Stimulated activated CD8-positive, alpha-beta memory T cell treated with anti-CD3 and anti-CD28 coated beads, Interleukin-2, amount 100 ng/mL, for 1 hour (primary cell): Measurements from ENCODE around the gene ARL6IP5.

Experiments
- DNase-seq, 2 donors: peaks; one replicate each; pipeline ENCODE4 v3.0.0-alpha.2; 2020; ENCODE audit warnings: low read depth in 2 of 2

The ARL6IP5 gene

DNA sequence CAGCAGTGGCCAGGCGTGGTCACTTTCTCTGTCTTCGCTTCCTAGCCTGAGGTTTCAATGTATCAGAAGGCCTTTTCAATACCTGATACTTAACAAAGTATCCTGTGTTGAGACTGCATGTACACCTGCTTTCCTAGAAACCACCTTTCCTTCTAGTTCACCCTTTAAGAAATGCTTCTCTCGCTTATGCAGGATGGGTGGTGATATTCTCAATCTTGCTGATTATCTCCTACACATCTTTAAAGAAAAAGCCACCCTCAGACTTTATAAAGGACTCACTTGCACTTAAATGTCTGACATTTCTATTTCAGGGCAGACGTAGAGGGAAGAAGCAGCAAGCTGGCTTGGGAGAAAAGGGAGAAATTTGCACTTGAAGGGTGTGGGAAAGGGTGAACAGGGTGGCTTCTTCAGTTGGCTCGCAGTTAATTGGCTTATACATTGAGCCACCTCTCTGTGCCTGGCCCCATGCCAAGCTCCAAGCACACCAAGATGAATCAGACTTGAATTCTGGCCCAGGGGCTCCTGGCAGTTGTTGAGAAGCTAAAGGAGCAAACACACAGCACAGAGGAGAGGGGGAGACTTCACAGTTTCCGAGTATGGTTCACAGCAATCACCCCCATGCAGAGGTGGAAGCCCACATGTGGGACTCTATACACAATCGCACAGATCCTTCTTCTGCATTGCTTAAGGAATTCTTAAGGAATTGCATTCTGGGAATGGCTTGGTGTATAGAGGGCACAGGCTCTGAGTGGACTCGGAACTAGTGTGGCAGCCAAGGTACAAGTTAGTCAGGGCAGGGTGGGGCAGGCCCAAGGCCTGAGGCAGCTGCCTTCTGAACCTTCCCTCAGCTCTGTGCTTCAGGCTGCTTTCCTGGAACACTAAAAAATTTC, 1.3 kb downstream of the ARL6IP5 start:
- peak; percentile 44 to 64 for DNase-seq

DNA sequence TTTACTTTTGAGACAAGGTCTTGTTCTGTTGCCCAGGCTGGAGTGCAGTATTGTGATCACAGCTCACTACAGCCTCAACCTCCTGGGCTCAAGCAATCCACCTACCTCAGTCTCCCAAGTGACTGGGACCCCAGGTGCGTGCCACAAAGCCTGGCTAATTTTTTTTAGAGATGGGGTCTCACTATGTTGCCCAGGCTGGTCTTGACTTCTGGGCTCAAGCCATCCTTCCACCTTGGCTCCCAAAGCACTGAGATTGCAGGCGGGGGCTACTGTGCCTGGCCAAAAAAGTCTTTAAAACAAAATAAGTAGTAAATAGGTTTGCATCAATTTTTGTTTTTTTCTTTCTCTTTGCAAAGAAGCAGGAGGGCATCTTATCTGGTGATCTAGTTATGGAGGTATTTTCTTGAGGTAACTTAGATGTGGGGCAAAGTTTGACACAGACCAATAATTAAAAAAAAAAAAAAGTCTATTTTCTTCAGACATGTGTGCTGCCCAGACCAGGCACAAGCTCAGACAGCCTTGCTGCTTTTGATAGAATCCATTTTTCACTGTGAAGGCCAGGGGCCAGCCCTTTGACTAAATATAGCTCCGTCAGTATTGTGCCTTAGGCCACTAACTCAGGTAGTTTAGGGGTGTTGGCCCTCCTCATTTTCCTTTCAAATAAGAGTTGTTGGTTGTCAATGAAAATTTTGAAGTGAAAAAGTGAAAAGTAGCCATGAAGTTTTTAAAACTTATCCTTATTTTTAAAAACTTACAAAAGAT, 2.5 kb downstream of the ARL6IP5 start:
- DNase-seq: no peak

DNA sequence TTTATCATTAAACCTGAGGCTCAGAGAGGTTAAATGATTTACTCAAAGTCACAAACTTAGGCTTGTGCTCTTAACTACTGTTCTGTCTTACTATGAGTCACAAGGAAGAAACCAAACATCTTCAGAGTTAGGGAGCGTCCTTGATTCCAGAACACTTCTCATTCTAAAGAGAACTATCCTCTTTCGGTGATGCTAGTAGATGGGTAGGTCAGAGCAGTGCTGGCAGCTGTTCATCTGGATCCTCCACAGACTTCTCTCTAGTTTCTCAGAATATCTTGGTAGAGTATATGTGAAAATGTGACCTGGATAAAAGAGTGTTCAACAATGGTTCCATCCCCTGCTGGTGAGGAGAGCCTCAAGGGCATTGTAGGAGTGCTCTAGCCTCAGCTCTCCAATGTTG, 3.3 kb downstream of the ARL6IP5 start:
- no peak for DNase-seq

DNA sequence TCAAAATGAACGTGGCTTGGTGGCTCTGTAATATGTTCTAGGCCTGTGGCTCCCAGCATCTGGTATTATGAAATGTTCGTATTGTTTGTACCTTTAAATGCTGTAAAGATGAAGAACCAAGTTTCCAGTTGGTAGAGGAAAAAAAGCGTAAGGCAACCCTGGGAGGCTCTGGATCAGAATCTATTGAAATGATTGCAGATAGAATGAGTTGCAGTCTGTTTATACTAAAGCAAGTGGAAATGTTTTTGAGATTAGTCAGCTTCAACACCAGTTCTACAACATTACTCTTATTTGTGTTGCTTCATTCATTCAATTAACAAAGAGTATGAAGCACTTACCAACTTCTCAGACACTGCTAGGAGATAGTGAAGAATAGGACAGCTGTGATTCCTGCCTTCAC, 5.3 kb downstream of the ARL6IP5 start:
- no peak for DNase-seq

DNA sequence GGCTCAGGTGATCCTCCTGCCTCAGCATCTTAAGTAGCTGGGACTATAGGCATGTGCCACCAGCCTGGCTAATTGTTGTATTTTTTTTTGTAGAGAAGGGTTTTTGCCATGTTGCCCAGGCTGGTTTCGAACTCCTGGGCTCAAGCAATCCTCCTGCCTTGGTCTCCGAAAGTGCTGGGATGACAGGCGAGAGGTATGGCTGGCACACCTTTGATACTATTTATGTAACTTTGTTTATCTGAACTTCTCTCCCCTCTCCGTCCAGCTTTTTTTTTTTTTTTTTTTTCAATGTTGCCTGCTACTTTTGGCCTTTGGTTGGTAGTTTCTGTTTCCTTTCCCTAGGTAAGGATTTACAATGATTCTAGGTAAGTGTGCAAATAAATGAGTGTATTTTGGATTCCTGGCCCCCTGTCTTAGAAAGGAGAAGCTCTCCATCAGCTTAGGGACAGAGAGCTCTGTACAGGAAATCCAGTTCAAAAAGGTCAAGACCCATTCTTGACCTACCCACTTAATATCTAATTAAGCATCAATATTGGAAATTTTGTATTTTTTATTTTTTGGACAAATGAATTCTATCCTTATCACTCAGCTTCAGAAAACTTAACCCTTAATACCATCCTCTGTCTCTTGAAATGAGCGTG, 6.8 kb downstream of the ARL6IP5 start:
- no peak for DNase-seq

DNA sequence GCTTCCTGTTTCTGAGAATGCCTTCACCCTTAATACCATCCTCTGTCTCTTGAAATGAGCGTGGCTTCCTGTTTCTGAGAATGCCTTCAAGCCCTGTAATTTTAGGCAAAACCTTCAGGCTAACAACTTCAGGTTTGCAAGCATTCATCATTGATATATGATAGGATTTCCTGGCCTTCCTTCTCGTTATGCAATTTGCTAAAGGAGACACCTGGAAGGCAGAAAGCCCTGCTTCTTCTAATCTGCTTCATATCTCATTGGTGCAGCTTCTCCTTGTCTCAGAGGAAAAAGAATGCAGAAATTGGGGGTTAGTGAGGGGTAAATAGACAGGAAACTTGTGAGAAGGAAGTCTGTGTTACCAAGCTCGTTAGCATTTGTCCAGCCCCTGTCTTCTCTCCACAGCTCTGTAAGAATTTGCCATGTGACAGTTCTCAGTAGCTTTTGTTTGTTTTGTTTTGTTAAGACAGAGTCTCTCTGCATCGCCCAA, 7.3 kb downstream of the ARL6IP5 start:
- DNase-seq: no peak

DNA sequence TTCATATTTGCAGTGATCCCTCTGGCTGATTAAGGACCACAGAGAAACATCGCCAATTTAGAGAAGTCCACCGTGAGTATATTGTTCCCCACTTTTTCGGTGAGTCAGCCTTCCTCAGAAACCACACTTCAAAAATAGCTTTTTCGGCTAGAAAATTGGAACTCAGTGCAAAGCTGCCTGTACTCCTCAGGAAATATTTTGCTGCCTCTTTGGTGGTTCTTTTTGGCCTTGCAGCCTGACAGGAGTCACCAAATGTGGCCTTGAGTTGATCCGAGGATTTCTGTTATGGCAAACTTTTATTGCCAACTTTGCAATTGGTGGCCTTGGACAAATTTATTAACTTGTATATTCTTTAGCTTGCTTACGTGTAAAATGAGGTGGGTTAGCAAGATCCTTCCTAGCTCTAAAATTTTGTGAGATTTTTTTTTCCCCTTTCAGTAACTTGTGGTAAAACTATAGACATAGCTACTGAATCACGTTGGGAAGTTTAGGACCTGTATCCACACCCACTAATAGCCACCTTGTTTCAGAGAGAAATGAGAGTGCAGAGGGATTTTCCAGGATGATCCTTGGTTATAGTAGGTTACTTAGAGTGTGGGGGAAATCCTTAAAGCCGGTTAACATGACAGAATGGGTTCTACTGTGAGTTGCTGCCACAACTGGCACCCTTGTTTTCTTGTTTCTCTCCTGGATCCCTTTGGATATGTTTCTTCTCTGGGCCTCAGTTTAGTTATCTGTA, 9.9 kb downstream of the ARL6IP5 start:
- no peak for DNase-seq

DNA sequence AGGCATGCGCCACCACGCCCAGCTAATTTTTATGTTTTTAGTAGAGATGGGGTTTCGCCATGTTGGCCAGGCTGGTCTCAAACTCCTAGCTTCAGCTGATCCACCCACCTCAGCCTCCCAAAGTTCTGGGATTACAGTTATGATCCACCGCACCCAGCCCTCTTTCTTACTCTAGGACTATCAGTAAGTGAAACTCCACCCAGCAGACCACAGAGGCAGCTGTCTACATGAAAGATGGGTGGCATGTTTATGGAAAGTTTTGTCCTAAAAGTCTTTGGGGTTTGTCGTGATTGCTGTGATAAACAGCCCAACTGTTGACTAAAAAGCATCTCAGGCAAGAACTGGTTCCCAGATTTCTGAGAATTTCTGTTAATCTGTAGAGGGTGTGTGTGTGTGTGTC, 10.9 kb downstream of the ARL6IP5 start:
- no peak for DNase-seq

DNA sequence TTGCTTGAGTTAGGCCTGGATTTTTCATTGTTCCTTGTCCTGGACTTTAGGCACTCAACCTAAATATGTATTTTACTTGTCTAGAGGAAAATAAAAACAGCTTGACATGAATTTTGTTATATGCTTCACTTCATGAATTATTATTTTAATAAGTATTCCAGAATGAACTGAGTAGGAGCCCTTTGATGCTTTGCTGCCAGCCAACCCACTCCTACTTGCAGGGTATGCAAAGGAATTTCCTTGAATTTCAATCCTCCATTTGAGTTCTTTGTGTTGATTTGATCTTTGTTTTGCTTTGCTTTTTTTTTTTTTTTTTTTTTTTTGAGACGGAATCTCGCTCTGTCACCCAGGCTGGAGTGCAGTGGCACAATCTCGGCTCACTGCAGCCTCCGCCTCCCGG, 11.6 kb downstream of the ARL6IP5 start:
- no peak for DNase-seq

DNA sequence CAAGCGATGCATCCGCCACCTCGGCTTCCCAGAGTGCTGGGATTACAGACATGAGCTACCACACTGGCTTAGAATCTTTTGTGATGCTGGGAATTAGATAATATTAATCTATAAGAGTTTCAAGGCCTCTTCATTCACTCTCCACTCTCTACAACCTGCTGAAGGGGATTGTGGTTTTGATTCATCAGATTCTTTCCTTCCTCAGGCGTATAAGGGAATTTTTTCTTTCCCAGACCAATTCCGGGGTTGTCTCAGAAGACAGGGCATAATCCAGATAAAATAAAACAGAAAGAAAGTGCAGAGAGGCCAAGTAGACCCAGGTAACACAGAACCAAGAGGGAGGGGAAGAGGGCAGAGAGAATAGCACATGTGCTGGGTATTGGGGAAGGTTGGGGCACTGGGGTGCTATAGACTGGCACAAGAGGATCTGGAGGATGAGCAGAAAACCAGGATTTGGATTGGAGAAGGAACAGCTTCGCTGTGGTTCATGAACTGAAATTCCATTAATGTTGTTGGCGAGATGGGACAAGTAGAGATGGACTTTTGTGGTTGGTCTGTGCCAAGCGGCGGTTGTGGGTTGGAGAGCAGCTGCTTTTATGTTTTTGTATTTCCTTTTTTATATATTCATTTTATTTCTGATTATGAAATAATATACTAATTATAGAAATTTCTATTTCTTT, 12.8 kb downstream of the ARL6IP5 start:
- no peak for DNase-seq

DNA sequence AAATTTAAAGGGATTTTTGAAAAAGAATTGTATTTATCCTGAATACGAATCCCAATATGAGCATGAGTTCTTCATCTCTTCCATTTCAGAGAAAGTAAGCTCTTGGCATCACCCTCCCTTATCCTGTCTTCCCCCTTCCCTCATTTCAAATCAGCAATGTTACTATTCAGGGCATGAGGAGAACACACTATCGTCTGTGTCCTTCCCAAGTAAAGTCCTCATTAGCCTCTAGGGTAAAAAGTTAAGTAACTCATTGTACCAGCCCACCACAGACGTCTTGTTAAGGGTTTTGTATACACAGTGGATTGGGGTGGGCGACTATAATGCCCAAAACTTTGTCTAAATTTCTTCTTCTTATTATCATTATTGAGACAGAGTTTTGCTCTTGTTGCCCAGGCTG, 14.8 kb downstream of the ARL6IP5 start:
- DNase-seq: no peak

DNA sequence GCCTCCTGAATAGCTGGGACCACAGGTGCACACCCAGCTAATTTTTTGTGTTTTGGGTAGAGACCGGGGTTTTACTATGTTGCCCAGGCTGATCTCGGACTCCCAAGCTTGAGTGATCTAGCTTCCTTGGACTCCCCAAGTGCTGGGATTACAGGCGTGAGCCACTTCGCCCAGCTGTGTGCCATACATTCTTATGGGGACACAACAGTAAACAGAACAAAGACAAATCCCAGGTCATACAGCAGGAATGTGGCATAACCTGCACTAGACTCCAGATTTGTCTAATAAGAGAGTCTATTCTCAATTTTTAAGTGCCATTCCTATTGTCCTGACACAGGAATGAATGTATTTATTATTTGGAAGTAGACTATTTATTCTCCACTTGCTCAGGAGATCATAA, 17.6 kb downstream of the ARL6IP5 start:
- DNase-seq: no peak

DNA sequence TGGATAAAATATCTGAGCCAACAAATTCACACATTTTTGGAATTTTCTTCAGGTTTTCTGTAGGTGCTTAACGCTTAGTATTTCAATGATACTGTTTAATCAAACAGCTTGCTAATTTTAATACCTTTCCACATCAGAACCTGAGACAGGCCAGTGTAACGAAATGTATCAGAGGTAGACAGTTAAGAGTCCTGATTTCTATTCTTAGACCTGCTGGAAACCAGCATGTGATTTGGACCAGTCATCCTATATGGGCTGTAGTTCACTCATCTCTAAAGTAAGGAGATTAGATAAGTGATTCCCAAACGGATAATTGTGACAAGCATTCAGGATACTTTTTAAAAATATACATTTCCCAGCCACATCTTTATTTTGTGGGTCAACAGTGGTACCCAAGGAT, 18.4 kb downstream of the ARL6IP5 start:
- no peak for DNase-seq

DNA sequence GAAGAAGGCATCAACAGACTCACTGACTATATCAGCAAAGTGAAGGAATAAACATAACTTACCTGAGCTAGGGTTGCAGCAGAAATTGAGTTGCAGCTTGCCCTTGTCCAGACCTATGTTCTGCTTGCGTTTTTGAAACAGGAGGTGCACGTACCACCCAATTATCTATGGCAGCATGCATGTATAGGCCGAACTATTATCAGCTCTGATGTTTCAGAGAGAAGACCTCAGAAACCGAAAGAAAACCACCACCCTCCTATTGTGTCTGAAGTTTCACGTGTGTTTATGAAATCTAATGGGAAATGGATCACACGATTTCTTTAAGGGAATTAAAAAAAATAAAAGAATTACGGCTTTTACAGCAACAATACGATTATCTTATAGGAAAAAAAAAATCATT, 19.8 kb downstream of the ARL6IP5 start:
- no peak for DNase-seq

DNA sequence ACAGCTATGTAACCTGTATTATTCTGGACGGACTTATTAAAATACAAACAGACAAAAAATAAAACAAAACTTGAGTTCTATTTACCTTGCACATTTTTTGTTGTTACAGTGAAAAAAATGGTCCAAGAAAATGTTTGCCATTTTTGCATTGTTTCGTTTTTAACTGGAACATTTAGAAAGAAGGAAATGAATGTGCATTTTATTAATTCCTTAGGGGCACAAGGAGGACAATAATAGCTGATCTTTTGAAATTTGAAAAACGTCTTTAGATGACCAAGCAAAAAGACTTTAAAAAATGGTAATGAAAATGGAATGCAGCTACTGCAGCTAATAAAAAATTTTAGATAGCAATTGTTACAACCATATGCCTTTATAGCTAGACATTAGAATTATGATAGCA, 20.6 kb downstream of the ARL6IP5 start:
- no peak for DNase-seq

DNA sequence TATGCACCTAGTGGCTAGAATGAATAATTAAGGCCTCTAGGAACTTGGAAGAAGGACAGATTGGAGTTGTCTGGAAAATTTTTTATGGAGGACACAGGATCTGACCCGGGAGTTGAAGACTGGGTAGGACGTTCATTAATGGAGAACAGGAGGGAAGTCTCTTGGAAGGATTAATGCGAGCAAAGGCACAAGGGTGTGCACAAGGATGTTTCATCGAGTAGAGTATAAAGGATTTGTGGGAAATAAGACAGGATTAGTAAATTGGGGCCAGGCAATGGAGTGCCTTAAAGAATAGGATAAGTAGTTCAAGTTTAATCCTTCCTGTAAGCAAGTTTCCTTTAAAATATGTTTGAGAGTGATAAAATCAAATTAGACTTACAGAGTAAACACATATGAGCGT, 23.1 kb downstream of the ARL6IP5 start:
- no peak for DNase-seq

DNA sequence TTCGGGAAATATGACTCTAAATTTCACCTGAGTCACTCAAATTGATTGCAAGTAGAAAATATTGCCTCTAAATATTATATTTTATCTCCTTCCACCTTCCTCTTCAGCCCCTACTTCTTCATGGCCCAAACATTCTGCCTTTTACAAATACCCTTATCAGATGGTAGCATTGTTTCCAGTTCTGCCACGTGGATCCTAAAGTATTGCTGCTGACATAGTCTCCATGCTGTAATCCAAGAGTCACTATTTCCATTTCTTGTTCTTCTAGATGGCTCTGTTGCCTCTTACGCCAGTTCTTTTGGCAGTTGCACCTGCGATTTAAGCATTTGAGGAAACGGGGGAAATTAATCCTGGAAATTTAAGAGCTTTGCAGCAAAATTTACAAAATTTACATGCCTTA, 24.1 kb downstream of the ARL6IP5 start:
- DNase-seq: no peak

DNA sequence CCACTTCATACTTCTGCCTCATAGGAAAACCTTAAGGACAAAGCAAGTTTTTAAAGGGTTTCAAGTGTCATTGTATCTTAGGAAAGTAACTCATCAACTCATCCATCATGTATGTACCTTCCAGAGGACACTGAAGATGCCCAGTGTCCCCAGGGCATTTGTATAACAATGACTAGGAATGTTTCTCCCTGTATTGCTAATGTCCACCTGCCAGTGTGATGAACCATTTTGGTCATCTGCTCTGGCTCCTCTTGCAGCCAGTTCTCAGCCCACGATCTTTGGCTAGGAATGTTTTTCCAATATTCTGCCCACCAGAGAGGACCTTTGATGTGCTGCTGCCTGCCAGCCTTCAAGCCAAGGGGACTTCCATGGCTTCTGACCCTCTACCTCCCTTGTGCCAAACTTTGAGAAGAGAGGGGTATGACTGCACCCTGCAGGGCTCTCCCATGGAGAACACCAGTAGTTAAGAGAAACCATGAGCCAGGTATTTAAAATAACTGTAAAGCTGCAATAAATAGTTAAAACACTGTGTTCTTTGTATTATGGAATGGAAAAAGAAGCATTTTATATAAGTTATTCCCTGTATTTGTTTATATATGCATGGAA, 26.3 kb downstream of the ARL6IP5 start:
- no peak for DNase-seq

DNA sequence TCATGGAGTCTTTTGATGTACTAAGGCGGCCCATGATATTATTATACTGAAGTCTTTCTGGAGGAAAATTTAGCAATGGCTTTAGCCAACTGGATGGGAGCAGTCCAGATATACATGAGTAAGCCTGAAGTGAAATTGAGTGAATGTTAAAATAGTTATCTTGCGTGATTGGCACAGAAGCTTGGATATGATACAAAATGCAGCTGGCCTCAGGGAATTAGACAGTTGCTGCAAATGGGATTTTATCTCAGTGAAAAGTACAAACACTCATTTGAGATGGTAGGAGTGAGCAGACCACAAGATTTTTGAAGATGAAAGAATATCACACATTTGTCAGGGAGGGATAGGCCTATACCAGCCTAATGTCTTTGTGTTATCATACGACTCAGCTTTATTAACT, 28.8 kb downstream of the ARL6IP5 start:
- DNase-seq: no peak

DNA sequence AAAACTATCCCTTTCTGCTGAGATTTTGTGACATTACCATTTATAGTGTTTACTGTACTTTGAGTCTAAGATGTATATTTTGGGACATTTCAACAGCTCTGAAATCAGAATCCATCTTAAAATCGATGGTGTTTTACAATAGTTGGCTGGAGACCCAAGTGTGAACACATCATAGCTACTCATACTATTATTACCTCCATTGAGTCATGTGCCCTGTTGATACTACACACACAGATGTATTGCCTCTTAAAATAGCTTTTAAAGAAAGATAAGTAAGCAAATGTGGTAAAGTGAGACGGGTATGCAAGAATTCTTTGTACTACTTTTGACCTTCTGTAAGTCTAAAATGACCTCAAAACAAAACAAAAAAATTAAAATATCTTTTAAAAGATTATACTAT, 31.0 kb downstream of the ARL6IP5 start:
- no peak for DNase-seq

DNA sequence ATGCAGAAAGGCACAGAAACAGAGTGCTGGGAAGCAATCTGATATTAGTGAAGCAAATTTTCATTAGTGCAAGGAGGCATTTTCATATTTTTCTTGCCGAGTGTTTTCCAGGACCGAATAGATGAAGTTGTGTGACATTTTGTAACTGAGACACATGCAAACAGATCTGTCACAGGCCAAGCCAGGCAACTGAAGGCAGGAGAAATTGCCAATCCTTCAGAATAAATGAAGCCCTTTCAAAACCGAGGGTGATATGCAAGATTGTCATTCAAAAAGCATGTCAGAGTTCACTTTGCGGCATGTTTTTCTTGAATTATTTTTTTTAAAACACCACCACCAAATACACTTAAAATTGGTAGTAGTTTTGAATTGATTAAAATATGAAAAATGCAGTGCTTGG, 31.4 kb downstream of the ARL6IP5 start:
- DNase-seq: no peak
